ENCODE results near the gene TACR3. TPM values are rescaled to one million over a fixed set of nuclear protein-coding genes. Genes with fewer than 3 reads are reported as not detected.

The TACR3 gene
- total and polyA plus RNA-seq, 9 of the 15 experiments (the other 6 are each of a cell fraction or from before 2014, with no cell fraction given) = not detected

GRCh38 chr4:103720661-103721060 is 876 bp upstream of the TACR3 start:
- ATAC-seq (no peak), FAIRE-seq (no peak), DNase-seq (ENCODE audit: extremely low read depth in 1 of 4, low spot score in 3 of 4) (no peak)
- no peaks in the 10 kb centered on the region for H3K4me1 ChIP-seq (replicated peaks in 1 of 2; ENCODE audit: control insufficient read depth in 2 of 2, insufficient read depth in 2 of 2, low read length in 2 of 2)
- ChIA-PET CTCF (ENCODE audit: low intra/inter-chr PET ratio) (no interaction called here), POLR2A (no interaction called here)
- no peaks in the 10 kb centered on the region for H4K20me1 ChIP-seq (replicated peaks; ENCODE audit: control insufficient read depth, insufficient read depth, low read length)
- no peak overlapping the region for H3K9ac ChIP-seq (ENCODE audit: insufficient read depth in 1 of 2, low read depth in 2 of 2, low read length in 2 of 2)
- no peaks in the 10 kb centered on the region for H3K27me3 ChIP-seq (ENCODE audit: control insufficient read depth in 2 of 2, insufficient read depth in 2 of 2, low read length in 2 of 2)
- no peaks in the 10 kb centered on the region for H3K79me2 ChIP-seq (ENCODE audit: control insufficient read depth, insufficient read depth, low read length)
- TF ChIP-seq TCF7 (IDR thresholded peaks at IDR 0.05; ENCODE audit: borderline replicate concordance) = no peak
- TF ChIP-seq ZBTB1 (CRISPR knock-in tag; IDR thresholded peaks at IDR 0.05; ENCODE audit: borderline replicate concordance, low read depth) = no peak
- TF ChIP-seq HDAC3 (IDR thresholded peaks at IDR 0.05; ENCODE audit: borderline replicate concordance, partially characterized antibody) = no peak
- no peak for TF ChIP-seq ELK3 (CRISPR knock-in tag; IDR thresholded peaks at IDR 0.05)
- TF ChIP-seq HDAC6 (IDR thresholded peaks at IDR 0.05; ENCODE audit: low read depth, low read length) = no peak
- TF ChIP-seq PRPF4 (IDR thresholded peaks at IDR 0.05; ENCODE audit: insufficient read depth, low read depth, low read length, poor library complexity, severe bottlenecking) = no peak
- TF ChIP-seq ZNF124 (CRISPR knock-in tag; IDR thresholded peaks at IDR 0.05) = no peak
- TF ChIP-seq ZBTB9 (CRISPR knock-in tag; IDR thresholded peaks at IDR 0.05) = no peak
- TF ChIP-seq PHB (CRISPR knock-in tag; IDR thresholded peaks at IDR 0.05) = no peak
- TF ChIP-seq CCAR2 (IDR thresholded peaks at IDR 0.05; ENCODE audit: low read depth, low read length) = no peak
- TF ChIP-seq ZKSCAN3 (CRISPR knock-in tag; IDR thresholded peaks at IDR 0.05) = no peak
- TF ChIP-seq TRIM28 (IDR thresholded peaks at IDR 0.05) = no peak
- no peak for TF ChIP-seq MAFG (tag; conservative IDR thresholded peaks at IDR 0.05)
- TF ChIP-seq HOMEZ (CRISPR knock-in tag; IDR thresholded peaks at IDR 0.05) = no peak
- TF ChIP-seq ETS1 (conservative IDR thresholded peaks at IDR 0.05; ENCODE audit: control insufficient read depth, low read depth, low read length) = no peak
- TF ChIP-seq TFE3 (CRISPR knock-in tag; IDR thresholded peaks at IDR 0.05) = no peak
- TF ChIP-seq NONO (IDR thresholded peaks at IDR 0.05; ENCODE audit: low read depth in 2 of 2, low read length in 1 of 2) = no peak
- H2AFZ ChIP-seq (ENCODE audit: low read depth, low read length) = no peak overlapping the region
- H3K4me2 ChIP-seq (ENCODE audit: insufficient read depth, low read length) = no peak overlapping the region
- no peak overlapping the region for H3K27ac ChIP-seq (ENCODE audit: extremely low read depth, low read depth, low read length)
- H3K9me3 ChIP-seq (replicated peaks; ENCODE audit: control insufficient read depth, insufficient read depth, low read depth, low read length) = no peaks in the 10 kb centered on the region
- H3K4me3 ChIP-seq = no peak overlapping the region
- no peaks in the 10 kb centered on the region for H3K36me3 ChIP-seq (ENCODE audit: control insufficient read depth, insufficient read depth, low read length)
- WGBS (ENCODE audit: insufficient coverage, low coverage, missing lambda C conversion rate) = 3% methylated on average over 8 of the region's 8 CpGs
- intact Hi-C loops (cut with micrococcal nuclease) = no loop called here
- no TSS peak for BruUV-seq (replicated peaks)
- no peaks in the 10 kb centered on the region for H3K9me1 ChIP-seq (ENCODE audit: control insufficient read depth, insufficient read depth, low read length)
- in situ Hi-C loops (cut with MboI) = no loop called here
